ENCODE results near the gene TMEM184B. TPM values are rescaled to one million over a fixed set of nuclear protein-coding genes. Genes with fewer than 3 reads are reported as not detected.

TMEM184B gene
- total RNA-seq, 1 donor from 2014 or later = 26.5 TPM

GRCh38 chr22:38219632-38220031 is 53.2 kb downstream of the TMEM184B start:
- H3K36me3 ChIP-seq = no peaks in the 10 kb centered on the region
- no peak overlapping the region for H3K9ac ChIP-seq
- peaks cover 5% of the 10 kb centered on the region for H3K27me3 ChIP-seq
- Mint-ChIP-seq H3K27ac (peak overlapping the region; percentile 74), H3K4me3 (peak overlapping the region; percentile 52), H3K4me1 (peaks cover 26% of the 10 kb centered on the region), H3K36me3 (peaks cover 16% of the 10 kb centered on the region), H3K9me3 (no peaks in the 10 kb centered on the region), H3K27me3 (ENCODE audit: insufficient read depth, low read depth) (peaks cover 11% of the 10 kb centered on the region)
- H3K27ac ChIP-seq = no peak overlapping the region
- H2AFZ ChIP-seq (replicated peaks) = no peak overlapping the region
- no peaks in the 10 kb centered on the region for H3K9me3 ChIP-seq (ENCODE audit: low read depth)
- no peaks in the 10 kb centered on the region for H4K20me1 ChIP-seq (ENCODE audit: low read depth)
- H3K4me1 ChIP-seq = peaks cover 4% of the 10 kb centered on the region
- no peak overlapping the region for H3K4me3 ChIP-seq
- no peak for DNase-seq (ENCODE audit: low spot score)
- H3K4me2 ChIP-seq = no peak overlapping the region
- H3F3A ChIP-seq (ENCODE audit: low read depth) = no peaks in the 10 kb centered on the region
- H3K79me2 ChIP-seq (ENCODE audit: low read depth) = no peaks in the 10 kb centered on the region
- TF ChIP-seq CTCF (IDR thresholded peaks at IDR 0.05) (no peak), EZH2phosphoT487 (IDR thresholded peaks at IDR 0.05) (no peak), EZH2 (IDR thresholded peaks at IDR 0.05) (no peak)

- H3K4me3 ChIP-seq = no peak overlapping the region
- Mint-ChIP-seq H3K36me3 (peaks cover 16% of the 10 kb centered on the region), H3K27me3 (ENCODE audit: insufficient read depth, low read depth) (peaks cover 9% of the 10 kb centered on the region), H3K4me3 (peak overlapping the region; percentile 52), H3K9me3 (no peaks in the 10 kb centered on the region), H3K27ac (peak overlapping the region; percentile 74), H3K4me1 (peaks cover 26% of the 10 kb centered on the region)
- no peaks in the 10 kb centered on the region for H3K36me3 ChIP-seq
- peak; percentile 65 for DNase-seq (ENCODE audit: low spot score)
- no peak for TF ChIP-seq CTCF (IDR thresholded peaks at IDR 0.05)
- TF ChIP-seq EZH2phosphoT487 (IDR thresholded peaks at IDR 0.05) = no peak
- TF ChIP-seq EZH2 (IDR thresholded peaks at IDR 0.05) = no peak
- peaks cover 12% of the 10 kb centered on the region for H3K27me3 ChIP-seq
- no peak overlapping the region for H3K27ac ChIP-seq
- H3K4me2 ChIP-seq = no peak overlapping the region
- no peaks in the 10 kb centered on the region for H3K79me2 ChIP-seq (ENCODE audit: low read depth)
- H3K4me1 ChIP-seq = peaks cover 4% of the 10 kb centered on the region
- no peaks in the 10 kb centered on the region for H3F3A ChIP-seq (ENCODE audit: low read depth)
- H4K20me1 ChIP-seq (ENCODE audit: low read depth) = peaks cover 3% of the 10 kb centered on the region
- H2AFZ ChIP-seq (replicated peaks) = no peak overlapping the region
- no peak overlapping the region for H3K9ac ChIP-seq
- no peaks in the 10 kb centered on the region for H3K9me3 ChIP-seq (ENCODE audit: low read depth)
Observed at GRCh38 chr22:38218661-38219622, 53.9 kb downstream of the TMEM184B start.

- Histone ChIP-seq H3K9me3 (ENCODE audit: low read depth) (no peaks in the 10 kb centered on the region), H3K79me2 (ENCODE audit: low read depth) (no peaks in the 10 kb centered on the region), H2AFZ (replicated peaks) (no peak overlapping the region), H3K9ac (no peak overlapping the region), H3K4me2 (peak overlapping the region; percentile 68), H3F3A (ENCODE audit: low read depth) (no peaks in the 10 kb centered on the region), H3K27me3 (peaks cover 25% of the 10 kb centered on the region), H3K36me3 (no peaks in the 10 kb centered on the region), H3K27ac (no peak overlapping the region), H3K4me1 (peaks cover 4% of the 10 kb centered on the region), H4K20me1 (ENCODE audit: low read depth) (peaks cover 17% of the 10 kb centered on the region), H3K4me3 (peak overlapping the region; percentile 29)
- peak overlapping the region; percentile 75 for H3K4me3 Mint-ChIP-seq
- H3K9me3 Mint-ChIP-seq = no peaks in the 10 kb centered on the region
- TF ChIP-seq CTCF (IDR thresholded peaks at IDR 0.05) (no peak), EZH2phosphoT487 (IDR thresholded peaks at IDR 0.05) (no peak)
- peaks cover 30% of the 10 kb centered on the region for H3K4me1 Mint-ChIP-seq
- H3K27ac Mint-ChIP-seq = peak overlapping the region; percentile 17
- peaks cover 19% of the 10 kb centered on the region for H3K27me3 Mint-ChIP-seq (ENCODE audit: insufficient read depth, low read depth)
- H3K36me3 Mint-ChIP-seq = peaks cover 12% of the 10 kb centered on the region
- DNase-seq (ENCODE audit: low spot score) = no peak
Observed at GRCh38 chr22:38215156-38216038, 57.4 kb downstream of the TMEM184B start.
